ENCODE measurements around the gene RNF213.

The RNF213 gene

GRCh38 chr17:80441133-80441578 is 180.5 kb downstream of the RNF213 start:
- peak; percentile 75 for DNase-seq

- no peak for DNase-seq
Measured at GRCh38 chr17:80441598-80442322, 181.1 kb downstream of the RNF213 start.

DNA sequence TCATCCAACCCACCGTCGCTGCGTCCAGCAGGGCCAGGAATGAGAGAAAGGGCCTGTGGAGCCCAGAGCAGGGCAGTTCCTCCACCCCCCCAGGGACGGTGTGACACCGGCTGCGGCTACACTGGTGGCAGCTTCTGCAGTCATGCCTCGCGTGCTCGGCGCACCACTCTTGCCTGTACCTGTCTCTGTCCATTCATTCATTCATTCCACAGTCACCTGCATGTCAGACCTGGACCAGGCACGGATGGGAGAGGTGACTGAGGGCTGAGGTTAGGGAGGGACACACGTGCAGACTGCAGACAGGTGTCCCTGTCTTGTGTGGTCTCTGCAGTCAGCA is 181.6 kb downstream of the RNF213 start:
- DNase-seq, result no peak

- DNase-seq, result no peak
Measured at GRCh38 chr17:80442764-80443163, 182.1 kb downstream of the RNF213 start.

DNA sequence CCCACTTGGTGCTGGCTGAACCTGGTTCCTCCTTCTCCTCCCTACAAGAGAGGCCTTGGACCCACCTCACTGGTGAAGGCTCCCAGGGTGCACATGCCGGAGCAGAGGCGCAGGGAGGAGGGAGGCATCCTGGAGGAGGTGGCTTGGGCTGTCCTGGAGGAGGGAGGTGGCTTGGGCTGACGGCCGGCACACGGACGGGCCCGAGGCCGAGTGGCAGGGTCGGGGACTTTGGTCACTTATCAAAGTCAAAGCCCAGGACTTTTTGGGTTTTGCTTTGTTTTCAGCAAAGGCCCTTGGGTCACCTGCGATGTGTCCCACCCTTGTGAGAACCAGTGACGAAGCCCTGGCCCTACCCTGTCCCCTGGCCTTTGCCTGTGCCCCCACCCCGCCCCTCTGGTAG is 182.8 kb downstream of the RNF213 start:
- DNase-seq, result no peak

DNA sequence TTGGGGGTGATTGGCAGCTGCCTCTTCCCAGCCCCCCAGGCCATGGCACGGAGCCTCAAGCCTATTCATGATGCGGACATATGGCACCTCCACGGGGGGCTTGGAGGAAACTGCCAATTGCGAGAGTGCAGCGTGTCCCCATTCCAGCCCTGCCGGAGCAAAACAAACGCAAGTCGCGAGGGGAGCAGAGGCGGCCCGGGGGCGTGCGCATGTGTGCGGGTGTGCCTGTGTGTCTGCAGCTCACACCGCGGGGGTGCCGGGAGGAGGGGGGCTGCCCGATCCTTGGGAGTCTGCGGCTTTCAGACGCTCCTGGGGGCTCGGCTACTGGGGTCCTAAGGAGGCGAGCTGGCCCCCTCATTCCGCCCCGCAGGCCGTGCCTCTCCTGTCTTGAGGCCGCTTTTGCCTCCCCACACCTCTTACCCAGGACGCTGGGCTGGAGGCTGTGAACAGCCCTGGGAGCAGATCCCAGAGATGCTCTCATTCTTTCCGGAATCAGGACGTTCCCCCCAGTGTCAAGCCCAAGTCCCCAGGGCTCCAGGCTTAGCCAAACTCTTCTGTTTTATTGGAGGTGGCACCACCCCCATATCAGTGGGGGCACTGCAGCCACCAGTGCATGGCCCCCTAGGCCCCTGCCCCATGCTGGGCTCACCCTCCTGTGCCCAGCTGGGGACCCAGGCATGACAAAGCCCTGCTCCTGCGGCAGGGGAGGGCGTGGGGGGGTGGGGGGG is 183.4 kb downstream of the RNF213 start:
- no peak for DNase-seq

DNA sequence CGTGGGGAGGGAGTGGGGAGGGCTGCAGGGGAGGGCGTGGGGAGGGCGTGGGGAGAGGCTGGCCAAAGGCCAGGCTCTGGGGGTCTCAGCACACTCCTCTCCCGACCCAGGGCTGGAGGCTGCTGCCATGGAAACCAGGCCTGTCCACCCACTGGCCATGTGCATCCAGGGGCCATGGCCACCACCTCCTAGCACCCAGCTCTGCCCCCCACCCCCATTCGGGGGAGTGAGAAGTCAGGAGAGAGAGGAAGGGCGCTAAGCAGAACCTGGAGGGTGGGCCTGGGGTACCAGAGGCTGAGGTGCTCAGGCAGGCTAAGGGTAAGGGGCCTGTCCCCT is 184.0 kb downstream of the RNF213 start:
- DNase-seq, result no peak

DNA sequence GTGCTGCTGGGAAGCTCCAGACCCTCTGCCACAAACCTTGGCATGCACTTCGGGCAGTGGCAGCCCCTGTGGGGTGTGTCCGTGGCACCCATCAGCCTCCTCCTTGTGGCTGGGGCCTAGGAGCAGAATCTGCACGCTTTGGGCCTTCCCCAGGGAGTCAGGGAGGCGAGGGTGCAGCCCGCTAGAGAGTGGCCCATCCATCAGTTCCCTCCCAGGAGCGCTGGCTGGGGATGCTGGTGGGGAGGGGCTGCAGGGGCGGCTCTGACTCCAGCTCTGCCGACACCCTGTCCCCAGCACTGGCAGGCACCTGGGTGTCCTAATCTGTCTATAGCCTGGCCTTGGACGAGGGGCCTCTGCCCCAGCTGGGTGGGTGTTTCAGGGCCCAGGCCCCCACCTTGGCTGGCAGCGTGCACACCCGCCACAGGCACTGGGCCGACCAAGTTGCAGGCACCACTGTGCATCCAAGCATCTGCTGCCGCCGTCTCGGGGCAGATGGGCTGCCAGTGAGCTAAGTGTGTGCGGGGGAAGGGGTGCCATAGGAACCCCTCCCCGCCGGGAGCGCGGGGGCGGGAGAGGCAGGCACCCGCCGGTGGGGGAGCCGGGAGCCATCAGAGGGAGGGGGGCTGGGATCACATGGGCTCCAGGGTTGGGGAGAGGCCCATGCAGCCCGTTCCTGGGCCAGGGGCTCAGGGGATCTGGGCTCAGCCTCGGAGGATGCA is 184.5 kb downstream of the RNF213 start:
- no peak for DNase-seq

- DNase-seq, result no peak
Measured at GRCh38 chr17:80445726-80446110, 185.1 kb downstream of the RNF213 start.

DNA sequence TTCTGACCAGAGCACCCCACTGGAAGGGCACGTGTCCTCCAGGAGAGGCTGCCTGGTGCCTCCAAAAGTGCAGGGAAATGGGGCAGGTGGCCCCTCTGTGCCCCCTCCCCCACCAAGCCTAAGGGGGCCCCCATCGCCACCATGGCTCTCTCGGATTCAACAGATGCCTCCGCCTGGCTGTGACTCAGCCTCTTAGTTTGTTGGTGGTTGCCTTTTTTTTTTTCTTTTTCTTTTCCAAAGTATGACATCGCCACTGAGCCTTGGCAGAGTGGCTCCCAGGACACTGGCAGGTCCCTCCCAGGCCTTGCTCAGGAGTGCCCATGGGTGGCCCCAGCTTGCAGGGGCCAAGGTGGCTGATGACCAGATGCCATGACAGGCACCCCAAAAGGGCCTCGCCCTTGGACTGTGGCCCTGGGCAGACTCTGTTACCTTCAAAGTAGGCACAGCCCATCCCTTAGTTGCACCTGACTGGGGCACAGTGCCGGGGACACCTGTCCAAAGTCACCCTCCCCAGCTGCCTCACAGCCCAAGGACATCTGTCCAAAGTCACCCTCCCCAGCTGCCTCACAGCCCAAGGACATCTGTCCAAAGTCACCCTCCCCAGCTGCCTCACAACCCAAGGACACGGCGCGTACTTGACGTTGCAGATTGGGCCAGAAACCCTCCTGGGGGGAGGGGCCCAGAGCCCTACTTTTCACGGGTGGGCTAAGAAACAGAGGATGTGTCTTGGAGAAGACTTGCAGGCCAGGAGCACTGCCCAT is 186.2 kb downstream of the RNF213 start:
- no peak for DNase-seq

DNA sequence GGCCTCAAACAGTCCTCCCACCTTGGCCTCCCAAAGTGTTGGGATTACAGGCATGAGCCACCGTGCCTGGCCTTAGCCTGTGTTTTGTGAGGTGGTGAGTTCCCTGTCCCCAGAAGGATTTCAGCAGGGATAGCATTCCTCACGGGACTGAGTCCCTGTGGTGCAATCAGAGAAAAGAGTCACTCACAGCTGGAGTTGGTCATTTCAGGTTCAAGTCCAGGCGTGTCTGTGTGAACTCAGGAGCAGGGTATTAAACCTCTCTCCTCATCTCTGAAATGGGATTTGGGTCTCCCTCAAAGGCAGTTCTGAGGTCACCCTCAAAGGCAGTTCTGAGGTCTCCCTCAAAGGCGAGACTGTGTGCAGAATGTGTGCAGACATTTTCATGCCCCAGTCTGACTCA is 187.1 kb downstream of the RNF213 start:
- DNase-seq, result no peak
